GM12878 (cell line): ENCODE results near the gene COL6A1. TPM values are rescaled to one million over a fixed set of nuclear protein-coding genes. Genes with fewer than 3 reads are reported as not detected.

Experiments
- ATAC-seq: fragments of 200-7000 bp; cut with Tn5 transposase; 3 replicates; pipeline ENCODE4 v1.9.1; 2020; ENCODE audit warnings: mild to moderate bottlenecking, moderate library complexity
- BruUV-seq: library from RNA; stranded (reverse); fragments of 400-500 nt; replicated peaks from 2 replicates; lab custom pipeline; 2021; lab: Mats Ljungman, UMichigan
- CTCF ChIA-PET: fragments of 300-600 bp; sonication (Branson Sonifier 250); formaldehyde crosslinking; extraction: SDS; loops from one replicate; lab custom pipeline; 2021; ENCODE audit warnings: inconsistent platforms; lab: Yijun Ruan, JAX
- POLR2A ChIA-PET: fragments of 350-600 bp; formaldehyde crosslinking; extraction: SDS; loops from one replicate; lab custom pipeline; 2021; ENCODE audit warnings: inconsistent platforms; lab: Charles Lee
- RAD21 ChIA-PET: fragments of 300-600 bp; sonication (Branson Sonifier 250); formaldehyde crosslinking; loops from one replicate; lab custom pipeline; 2023; ENCODE audit warnings: antibody characterized with exemption; ENCODE audit not compliant: unreplicated experiment; lab: Charles Lee
- SMC1A ChIA-PET: fragments of 300-600 bp; sonication (Branson Sonifier 250); formaldehyde crosslinking; loops from one replicate; lab custom pipeline; 2023; ENCODE audit not compliant: unreplicated experiment, uncharacterized antibody; lab: Charles Lee
- DNase-seq: peaks from one replicate; pipeline ENCODE4 v3.0.0-alpha.2; 2011; ENCODE audit warnings: low read depth, low spot score
- FAIRE-seq: peaks from 3 replicates; lab custom pipeline; 2011; peaks lifted over from hg19 to GRCh38; lab: Jason Lieb, UNC
- H2AFZ ChIP-seq: 2 replicates; pipeline ENCODE4 v1.6.0; 2011; ENCODE audit warnings: low read depth, low read length, control low read depth; ENCODE audit not compliant: control insufficient read depth
- H3K27ac ChIP-seq: 2 replicates; pipeline ENCODE4 v1.5.1; 2011; ENCODE audit warnings: control low read depth; ENCODE audit not compliant: control insufficient read depth, insufficient read depth
- H3K27me3 ChIP-seq, 2 experiments: replicated peaks in 1 of 2; 2 replicates each; pipeline versions ENCODE4 v1.6.0 to v1.6.1; 2011; ENCODE audit warnings: low read length in 1 of 2; ENCODE audit not compliant: control insufficient read depth in 2 of 2, insufficient read depth in 2 of 2
- H3K36me3 ChIP-seq, 2 experiments: 2 replicates each; pipeline ENCODE4 v1.5.1; 2011; ENCODE audit warnings: low read length in 1 of 2; ENCODE audit not compliant: control insufficient read depth in 2 of 2, insufficient read depth in 2 of 2
- H3K4me1 ChIP-seq: 2 replicates; pipeline ENCODE4 v1.6.1; 2011; ENCODE audit warnings: mild to moderate bottlenecking, low read length, moderate library complexity, mixed read lengths; ENCODE audit not compliant: control insufficient read depth, insufficient read depth
- H3K4me2 ChIP-seq: 2 replicates; pipeline ENCODE4 v1.6.0; 2011; ENCODE audit warnings: control low read depth; ENCODE audit not compliant: control insufficient read depth, insufficient read depth
- H3K4me3 ChIP-seq: fragments of 200-600 bp; sonication (generic); 2 replicates; pipeline ENCODE4 v1.5.1; 2016
- H3K79me2 ChIP-seq: 2 replicates; pipeline ENCODE4 v1.6.0; 2011; ENCODE audit warnings: low read length; ENCODE audit not compliant: control insufficient read depth, insufficient read depth
- H3K9ac ChIP-seq: 2 replicates; pipeline ENCODE4 v1.8.0; 2011; ENCODE audit warnings: low read length, control low read depth, mixed read lengths; ENCODE audit not compliant: control insufficient read depth, insufficient read depth
- H3K9me3 ChIP-seq: replicated peaks from 3 replicates; pipeline ENCODE4 v1.5.1; 2011; ENCODE audit warnings: mild to moderate bottlenecking, low read length; ENCODE audit not compliant: control insufficient read depth, insufficient read depth
- H4K20me1 ChIP-seq: 2 replicates; pipeline ENCODE4 v1.6.0; 2011; ENCODE audit not compliant: control insufficient read depth, insufficient read depth
- IKZF2 ChIP-seq, 2 experiments: fragments of 450-650 bp; IDR thresholded peaks; 2 replicates each; pipeline ENCODE4 v1.6.1; 2017; ENCODE audit warnings: mild to moderate bottlenecking in 2 of 2, moderate library complexity in 2 of 2
- MYC ChIP-seq: IDR thresholded peaks from 2 replicates; pipeline ENCODE4 v1.6.1; 2011; ENCODE audit warnings: mild to moderate bottlenecking, low read length, moderate library complexity, inconsistent platforms; ENCODE audit not compliant: insufficient read depth, insufficient replicate concordance, insufficient read length, severe bottlenecking
- RBBP5 ChIP-seq: fragments of 200-600 bp; sonication (generic); conservative IDR thresholded peaks from 2 replicates; pipeline ENCODE4 v1.6.1; 2016
- SUPT20H ChIP-seq: IDR thresholded peaks from 2 replicates; pipeline ENCODE4 v1.6.1; 2011; ENCODE audit warnings: low read depth, mild to moderate bottlenecking, low read length, moderate library complexity, borderline replicate concordance; ENCODE audit not compliant: control insufficient read depth
- ZBTB4 ChIP-seq: fragments of 450-650 bp; formaldehyde crosslinking; IDR thresholded peaks from 2 replicates; pipeline ENCODE4 v1.4.0; 2022; ENCODE audit warnings: mild to moderate bottlenecking, moderate library complexity
- ZNF207 ChIP-seq: fragments of 450-650 bp; IDR thresholded peaks from 2 replicates; pipeline ENCODE4 v1.6.1; 2014; ENCODE audit warnings: antibody characterized with exemption, mild to moderate bottlenecking, borderline replicate concordance
- ZNF384 ChIP-seq: IDR thresholded peaks from 2 replicates; pipeline ENCODE4 v1.6.1; 2012; ENCODE audit warnings: low read depth, mild to moderate bottlenecking, low read length, improper control_type of control experiment, borderline replicate concordance
- ZZZ3 ChIP-seq: IDR thresholded peaks from 2 replicates; pipeline ENCODE4 v1.6.1; 2011; ENCODE audit warnings: low read depth; ENCODE audit not compliant: control insufficient read depth, insufficient read length
- WGBS: methylation state at CpG from one replicate; pipeline ENCODE4 v1.1.6; 2016; ENCODE audit warnings: low lambda C conversion rate; ENCODE audit not compliant: insufficient replicate concordance, insufficient coverage; ENCODE audit errors: missing lambda C conversion rate; 5-methylcytosine and 5-hydroxymethylcytosine counted together
- in situ Hi-C: fragments of 300-500 bp; cut with MboI; formaldehyde crosslinking; loops from 9 replicates; pipeline ENCODE4 v1.14.3; 2018; ENCODE audit warnings: mixed read lengths
- intact Hi-C: fragments of 100-400 bp; cut with micrococcal nuclease; formaldehyde crosslinking; loops from one replicate; pipeline ENCODE4 v1.14.2; 2022; ENCODE audit not compliant: unreplicated experiment
- polyA plus RNA-seq, 11 experiments: library from polyadenylated mRNA; depleted of rRNA in 4 of 11; unstranded in 6 of 11; stranded (reverse) in 5 of 11; fragments of >200 nt; fragmentation: Nextera tagmentation in 4 of 11; fragmentation: Illumina TruSeq in 1 of 11; extraction: Ambion mirVana in 4 of 11; extraction: Trizol in 1 of 11; gene quantifications; 1 replicate in 1 of 11; 2 replicates in 10 of 11; pipeline versions ENCODE4 v1.2.1 to v1.2.3, GENCODE V29; 2011 to 2016; ENCODE audit warnings: inconsistent platforms in 2 of 11, missing spikeins in 2 of 11, low read depth in 1 of 11
- total RNA-seq, 4 experiments: library from RNA; depleted of rRNA in 3 of 4; stranded (reverse); fragments of >200 nt in 3 of 4; fragmentation: Illumina TruSeq in 1 of 4; extraction: Trizol in 1 of 4; gene quantifications; 2 replicates each; pipeline versions ENCODE4 v1.2.1 to v1.2.3, GENCODE V29; 2013 to 2021

Gene COL6A1
- total and polyA plus RNA-seq, 10 of the 15 experiments (the other 5 are each of a cell fraction or from before 2014, with no cell fraction given) = 0.12 to 1.3 (median 0.20) TPM; not detected in 7

DNA sequence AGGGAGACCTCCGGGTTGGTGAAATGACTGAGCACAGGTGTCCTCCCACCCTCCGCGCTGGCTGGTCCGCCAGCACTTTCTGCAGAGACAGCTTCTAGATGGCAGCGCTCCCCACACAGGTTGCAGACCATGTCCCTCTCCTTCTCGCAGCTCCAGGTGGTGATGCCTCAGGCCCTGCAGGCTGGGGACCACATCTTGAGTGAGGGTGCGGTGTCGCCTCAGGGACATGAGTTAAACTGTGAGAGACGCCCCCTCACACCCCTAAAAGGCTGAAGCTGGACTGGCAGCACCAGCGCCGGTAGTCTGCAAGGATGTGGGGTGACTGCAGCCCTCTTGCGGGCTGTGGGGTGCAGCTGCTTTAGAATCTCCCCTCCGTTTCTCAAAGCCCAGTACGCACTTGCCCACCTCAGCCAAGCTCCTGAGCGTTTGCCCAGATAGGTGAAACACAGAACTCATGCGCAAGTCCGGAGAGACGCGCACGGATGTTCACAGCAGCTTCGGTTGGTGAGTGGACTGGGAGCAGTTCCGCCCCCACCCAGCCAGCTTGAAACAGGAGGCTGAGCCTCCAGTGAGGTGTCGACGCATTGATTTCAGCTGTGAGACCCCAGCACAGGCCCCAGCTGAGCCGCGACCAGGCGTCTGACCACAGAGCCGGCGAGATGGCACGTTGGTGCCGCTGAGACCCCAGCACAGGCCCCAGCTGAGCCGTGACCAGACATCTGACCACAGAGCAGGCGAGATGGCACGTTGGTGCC, 28.6 kb downstream of the COL6A1 start:
- ATAC-seq = no peak
- RAD21 ChIA-PET = no interaction called here
- WGBS = 63% methylated on average over 33 of the region's 34 CpGs

More for the DNA sequence above, 28.6 kb downstream of the COL6A1 start:
- Histone ChIP-seq H3K27me3 (no peaks in the 10 kb centered on the region), H3K36me3 (no peaks in the 10 kb centered on the region), H3K4me1 (no peaks in the 10 kb centered on the region), H3K9ac (no peak overlapping the region), H3K4me3 (no peak overlapping the region), H3K4me2 (no peak overlapping the region), H2AFZ (no peak overlapping the region), H3K79me2 (no peaks in the 10 kb centered on the region), H3K9me3 (peaks cover 5% of the 10 kb centered on the region; the same call in 2 of the 3 replicates), H3K27ac (no peak overlapping the region), H4K20me1 (no peaks in the 10 kb centered on the region)
- FAIRE-seq (no peak), DNase-seq (no peak)
- TF ChIP-seq RBBP5 (no peak), IKZF2 (IDR thresholded peaks at IDR 0.05) (no peak), ZNF384 (no peak), ZNF207 (no peak), SUPT20H (no peak), ZZZ3 (no peak), MYC (no peak), ZBTB4 (CRISPR knock-in tag) (no peak)
- SMC1A ChIA-PET = no interaction called here
- in situ Hi-C loops (no loop called here), intact Hi-C loops (no loop called here)
- POLR2A ChIA-PET = no interaction called here
- CTCF ChIA-PET = no interaction called here
- no TSS peak for BruUV-seq
